ENCODE data around the gene TARP.

- TF ChIP-seq CTCF (IDR thresholded peaks at IDR 0.05; ENCODE audit: low read depth, low read length) (no peak), EZH2phosphoT487 (IDR thresholded peaks at IDR 0.05; ENCODE audit: low read depth) (no peak)
Observed at GRCh38 chr7:38294926-38295325, 21.5 kb upstream of the TARP start.

Measured in OCI-LY3 (cell line).